T-helper 2 cell (primary cell): ENCODE measurements around the gene CARD8.
"Not testable (repeated sequence)": the region's sequence is repeated elsewhere in the genome, so short reads cannot be mapped to it uniquely, and the experiment has no call there.

Experiments used
- DNase-seq, 5 experiments: peaks; one replicate each; pipeline versions ENCODE4 v3.0.0 to v3.0.0-alpha.2; 2012 to 2022
- total RNA-seq, 2 donors: gene quantifications; one replicate each; lab custom pipeline; 2026; lab: John Stamatoyannopoulos, UW

Gene CARD8
- 132 to 203 reads per million in 2 donors for total RNA-seq

GRCh38 chr19:48255376-48256303 lies at the start of gene CARD8:
TSS of gene CARD8 (minus strand) at chr19:48255912. CDS start at chr19:48241020, 14,892 bp downstream.
- DNase-seq: peak; percentile 40 to 96 (median 73)

- no peak for DNase-seq
Observed at GRCh38 chr19:48303866-48304265, 48.2 kb upstream of the CARD8 start.

- no peak for DNase-seq
Observed at GRCh38 chr19:48303367-48303766, 47.7 kb upstream of the CARD8 start.

GRCh38 chr19:48302600-48302959 lies 46.9 kb upstream of the CARD8 start:
- DNase-seq: no peak

- no peak for DNase-seq
Observed at GRCh38 chr19:48301886-48302599, 46.3 kb upstream of the CARD8 start.

GRCh38 chr19:48297975-48298374 lies 42.3 kb upstream of the CARD8 start:
- DNase-seq: no peak

- DNase-seq: no peak
Observed at GRCh38 chr19:48296963-48297734, 41.4 kb upstream of the CARD8 start.

- no peak for DNase-seq
Observed at GRCh38 chr19:48295458-48295857, 39.7 kb upstream of the CARD8 start.

GRCh38 chr19:48292798-48293197 lies 37.1 kb upstream of the CARD8 start:
- no peak for DNase-seq

GRCh38 chr19:48291489-48291815 lies 35.7 kb upstream of the CARD8 start:
- not testable (repeated sequence) for DNase-seq

- peak; percentile 32 to 53 (median 37) for DNase-seq
Observed at GRCh38 chr19:48290771-48291488, 35.2 kb upstream of the CARD8 start.

GRCh38 chr19:48290401-48290770 lies 34.7 kb upstream of the CARD8 start:
- no peak for DNase-seq

GRCh38 chr19:48287748-48288147 lies 32.0 kb upstream of the CARD8 start:
- DNase-seq: no peak

GRCh38 chr19:48284896-48285295 lies 29.2 kb upstream of the CARD8 start:
- DNase-seq: no peak

GRCh38 chr19:48283908-48284307 lies 28.2 kb upstream of the CARD8 start:
- no peak for DNase-seq

GRCh38 chr19:48279747-48280146 lies 24.0 kb upstream of the CARD8 start:
- no peak for DNase-seq

GRCh38 chr19:48274938-48275337 lies 19.2 kb upstream of the CARD8 start:
- no peak for DNase-seq

GRCh38 chr19:48274173-48274572 lies 18.5 kb upstream of the CARD8 start:
- DNase-seq: no peak

- no peak for DNase-seq
Observed at GRCh38 chr19:48271531-48272151, 15.9 kb upstream of the CARD8 start.

- not testable (repeated sequence) for DNase-seq
Observed at GRCh38 chr19:48269617-48270026, 13.9 kb upstream of the CARD8 start.

GRCh38 chr19:48265326-48265725 lies 9.6 kb upstream of the CARD8 start:
- DNase-seq: not testable (repeated sequence)

- DNase-seq: not testable (repeated sequence)
Observed at GRCh38 chr19:48260359-48260714, 4.6 kb upstream of the CARD8 start.
